SK-N-SH (cell line): Measurements from ENCODE around the gene AUTS2.

Experiments
- CHD2 ChIP-seq: fragments of 150-350 bp; IDR thresholded peaks from 2 replicates; pipeline ENCODE4 v1.6.1; 2018; ENCODE audit warnings: low read length; ENCODE audit not compliant: partially characterized antibody
- MEF2A ChIP-seq: IDR thresholded peaks from 2 replicates; pipeline ENCODE4 v1.4.0; 2012; ENCODE audit warnings: low read depth, borderline replicate concordance
- NFIC ChIP-seq: IDR thresholded peaks from 2 replicates; pipeline ENCODE4 v1.4.0; 2012; ENCODE audit warnings: borderline replicate concordance
- TF ChIP-seq, protein P1 (sequence below): fragments of 200-600 bp; sonication (generic); IDR thresholded peaks from 2 replicates; pipeline ENCODE4 v1.6.1; 2017; ENCODE audit warnings: antibody characterized with exemption, mild to moderate bottlenecking, moderate library complexity
- TF ChIP-seq, protein P2 (sequence below): IDR thresholded peaks from 2 replicates; pipeline ENCODE4 v1.4.0; 2012; ENCODE audit warnings: low read depth

- TF ChIP-seq CHD2, result no peak
- TF ChIP-seq, protein P1, sequence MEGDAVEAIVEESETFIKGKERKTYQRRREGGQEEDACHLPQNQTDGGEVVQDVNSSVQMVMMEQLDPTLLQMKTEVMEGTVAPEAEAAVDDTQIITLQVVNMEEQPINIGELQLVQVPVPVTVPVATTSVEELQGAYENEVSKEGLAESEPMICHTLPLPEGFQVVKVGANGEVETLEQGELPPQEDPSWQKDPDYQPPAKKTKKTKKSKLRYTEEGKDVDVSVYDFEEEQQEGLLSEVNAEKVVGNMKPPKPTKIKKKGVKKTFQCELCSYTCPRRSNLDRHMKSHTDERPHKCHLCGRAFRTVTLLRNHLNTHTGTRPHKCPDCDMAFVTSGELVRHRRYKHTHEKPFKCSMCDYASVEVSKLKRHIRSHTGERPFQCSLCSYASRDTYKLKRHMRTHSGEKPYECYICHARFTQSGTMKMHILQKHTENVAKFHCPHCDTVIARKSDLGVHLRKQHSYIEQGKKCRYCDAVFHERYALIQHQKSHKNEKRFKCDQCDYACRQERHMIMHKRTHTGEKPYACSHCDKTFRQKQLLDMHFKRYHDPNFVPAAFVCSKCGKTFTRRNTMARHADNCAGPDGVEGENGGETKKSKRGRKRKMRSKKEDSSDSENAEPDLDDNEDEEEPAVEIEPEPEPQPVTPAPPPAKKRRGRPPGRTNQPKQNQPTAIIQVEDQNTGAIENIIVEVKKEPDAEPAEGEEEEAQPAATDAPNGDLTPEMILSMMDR, result no peak
- no peak for TF ChIP-seq MEF2A
- TF ChIP-seq NFIC, result no peak
- TF ChIP-seq, protein P2, sequence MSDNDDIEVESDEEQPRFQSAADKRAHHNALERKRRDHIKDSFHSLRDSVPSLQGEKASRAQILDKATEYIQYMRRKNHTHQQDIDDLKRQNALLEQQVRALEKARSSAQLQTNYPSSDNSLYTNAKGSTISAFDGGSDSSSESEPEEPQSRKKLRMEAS, result no peak; the same call in 1 of the 2 replicates
Observed at GRCh38 chr7:70695795-70696083, 1097.5 kb downstream of the AUTS2 start.
